Heart right ventricle (tissue), 16 donors: ENCODE data around the gene OR14A2. TPM values are rescaled to one million over a fixed set of nuclear protein-coding genes. Genes with fewer than 3 reads are reported as not detected.
A peak's percentile ranks its signal among the peaks of the same experiment; 100 is the strongest.
"Not testable (repeated sequence)": the region's sequence is repeated elsewhere in the genome, so short reads cannot be mapped to it uniquely, and the experiment has no call there.

ENCODE experiments used
- ATAC-seq, 8 donors: fragments of 200-7000 bp; cut with Tn5 transposase; one replicate each; pipeline ENCODE4 v1.9.1; 2020; ENCODE audit warnings: mild to moderate bottlenecking in 8 of 8, moderate library complexity in 8 of 8, moderate number of reproducible peaks in 1 of 8
- DNase-seq, 2 donors: peaks; one replicate each; pipeline ENCODE4 v3.0.0-alpha.2; 2020
- H3K27ac ChIP-seq, 10 donors: fragments of 200-600 bp; sonication (generic) in 2 of 10; one replicate each; pipeline versions ENCODE4 v1.5.0 to v1.8.0; 2020 to 2022; ENCODE audit warnings: mild to moderate bottlenecking in 3 of 10
- H3K27me3 ChIP-seq, 7 donors: fragments of 200-600 bp; one replicate each; pipeline ENCODE4 v1.8.0; 2021 to 2022; ENCODE audit warnings: mild to moderate bottlenecking in 2 of 7
- H3K36me3 ChIP-seq, 9 donors: fragments of 200-600 bp; sonication (generic) in 1 of 9; one replicate each; pipeline versions ENCODE4 v1.5.0 to v1.8.0; 2020 to 2022; ENCODE audit warnings: mild to moderate bottlenecking in 2 of 9
- H3K4me1 ChIP-seq, 9 donors: fragments of 200-600 bp; sonication (generic) in 1 of 9; one replicate each; pipeline versions ENCODE4 v1.5.0 to v1.8.0; 2020 to 2022; ENCODE audit warnings: mild to moderate bottlenecking in 4 of 9
- H3K4me3 ChIP-seq, 10 donors: fragments of 200-600 bp; sonication (generic) in 2 of 10; one replicate each; pipeline versions ENCODE4 v1.5.0 to v1.8.0; 2020 to 2022; ENCODE audit warnings: mild to moderate bottlenecking in 7 of 10, moderate library complexity in 2 of 10
- H3K9me3 ChIP-seq, 11 donors: fragments of 200-600 bp in 10 of 11; sonication (generic) in 2 of 11; one replicate each; pipeline versions ENCODE4 v1.5.0 to v1.8.0; 2013 to 2022; ENCODE audit warnings: mild to moderate bottlenecking in 2 of 11, control low read depth in 1 of 11, moderate library complexity in 1 of 11
- WGBS, 2 donors: extraction: QIAGEN DNeasy Blood & Tissue Kit; methylation state at CpG; one replicate each; pipeline ENCODE4 v1.1.7; 2013; ENCODE audit warnings: inconsistent platforms in 1 of 2; 5-methylcytosine and 5-hydroxymethylcytosine counted together
- intact Hi-C, 10 donors: fragments of 100-400 bp; cut with DNase I; formaldehyde crosslinking; loops; one replicate each; pipeline versions ENCODE4 v1.11.1 to v1.14.2; 2022
- polyA plus RNA-seq, 2 donors: library from polyadenylated mRNA; stranded (reverse); fragments of 200-250 nt; gene quantifications; one replicate each; pipeline ENCODE4 v1.2.3, GENCODE V29; 2013
- total RNA-seq, 10 donors: library from RNA; stranded (reverse); fragmentation: NEBNext Ultra II Directional in 3 of 10; extraction: Animal tissue kit (Norgen Biotek cat#: 25700) in 3 of 10; gene quantifications; one replicate each; pipeline versions ENCODE4 v1.2.1 to v1.2.4, GENCODE V29; 2021 to 2023
- TF ChIP-seq, protein P1 (sequence below), 9 donors: fragments of 200-600 bp; sonication (generic) in 2 of 9; IDR thresholded peaks; one replicate each; pipeline versions ENCODE4 v1.5.0 to v1.8.0; 2021 to 2022; ENCODE audit warnings: antibody characterized with exemption in 9 of 9, mild to moderate bottlenecking in 5 of 9, moderate library complexity in 1 of 9
- donor health status: Arrhythmogenic right ventricular cardiomyopathy.
- donor health status: ischemic (EF 13 %, LVEDD 7.1; RV severe dilation, severe dysfunction).
- donor health status: healthy with polysubstance abuse.
- donor health status: DM: no; HTN: yes; CAD: no.
- donor health status: DM: no; HTN: no; CAD: no.
- donor health status: ischemic (EF 25% LVEDD 6.9; RV normal size, moderate dysfunction).
- donor health status: ischemic (EF 25% LVEDD 5.7; RV mildly dilated, moderate dysfunction).
- donor health status: healthy.
- donor health status: DM: yes; HTN: yes; CAD: no.
- donor health status: Ischemic cardiomyopathy.
- donor health status: ischemic (EF 35%, LVEDD 5.7; RV mildly dilated, moderate dysfunction).
- donor health status: nonischemic (EF 11% LVEDD 7.7; RV severe dilation, severe dysfunction).
- donor health status: DM: yes; HTN: yes; CAD: no.
- donor health status: PGD.
- donor health status: ischemic (EF 29% LVEDD 5.4; RV normal size, mild dysfunction).
- donor health status: nonischemic (EF 23%, LVEDD 6.1; RV moderate dilation, normal function).

Gene OR14A2
- total and polyA plus RNA-seq, 12 donors: not detected

GRCh38 chr1:247713753-247714152 lies 34.2 kb downstream of the OR14A2 start:
- ATAC-seq: no peak
- TF ChIP-seq, protein P1, sequence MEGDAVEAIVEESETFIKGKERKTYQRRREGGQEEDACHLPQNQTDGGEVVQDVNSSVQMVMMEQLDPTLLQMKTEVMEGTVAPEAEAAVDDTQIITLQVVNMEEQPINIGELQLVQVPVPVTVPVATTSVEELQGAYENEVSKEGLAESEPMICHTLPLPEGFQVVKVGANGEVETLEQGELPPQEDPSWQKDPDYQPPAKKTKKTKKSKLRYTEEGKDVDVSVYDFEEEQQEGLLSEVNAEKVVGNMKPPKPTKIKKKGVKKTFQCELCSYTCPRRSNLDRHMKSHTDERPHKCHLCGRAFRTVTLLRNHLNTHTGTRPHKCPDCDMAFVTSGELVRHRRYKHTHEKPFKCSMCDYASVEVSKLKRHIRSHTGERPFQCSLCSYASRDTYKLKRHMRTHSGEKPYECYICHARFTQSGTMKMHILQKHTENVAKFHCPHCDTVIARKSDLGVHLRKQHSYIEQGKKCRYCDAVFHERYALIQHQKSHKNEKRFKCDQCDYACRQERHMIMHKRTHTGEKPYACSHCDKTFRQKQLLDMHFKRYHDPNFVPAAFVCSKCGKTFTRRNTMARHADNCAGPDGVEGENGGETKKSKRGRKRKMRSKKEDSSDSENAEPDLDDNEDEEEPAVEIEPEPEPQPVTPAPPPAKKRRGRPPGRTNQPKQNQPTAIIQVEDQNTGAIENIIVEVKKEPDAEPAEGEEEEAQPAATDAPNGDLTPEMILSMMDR (IDR thresholded peaks at IDR 0.05): no peak

GRCh38 chr1:247710681-247711080 lies 37.3 kb downstream of the OR14A2 start:
- H3K4me1 ChIP-seq, intact Hi-C loops, H3K4me3 ChIP-seq, H3K27me3 ChIP-seq, H3K27ac ChIP-seq, H3K36me3 ChIP-seq, H3K9me3 ChIP-seq, ATAC-seq, DNase-seq: not testable (repeated sequence)
- 88 to 93% methylated on average over 8 of the region's 8 CpGs for WGBS, 2 donors

More at GRCh38 chr1:247713753-247714152, 34.2 kb downstream of the OR14A2 start:
- Histone ChIP-seq H3K36me3 (no peaks in the 10 kb centered on the region), H3K4me3 (no peak overlapping the region), H3K27ac (no peak overlapping the region), H3K4me1 (no peaks in the 10 kb centered on the region), H3K9me3 (peaks cover 0 to 7% (median 0%) of the 10 kb centered on the region in 11 donors), H3K27me3 (no peaks in the 10 kb centered on the region)
- intact Hi-C loops: no loop called here
- DNase-seq: no peak
- WGBS, 2 donors: 83 to 96% methylated on average over 7 of the region's 7 CpGs

DNA sequence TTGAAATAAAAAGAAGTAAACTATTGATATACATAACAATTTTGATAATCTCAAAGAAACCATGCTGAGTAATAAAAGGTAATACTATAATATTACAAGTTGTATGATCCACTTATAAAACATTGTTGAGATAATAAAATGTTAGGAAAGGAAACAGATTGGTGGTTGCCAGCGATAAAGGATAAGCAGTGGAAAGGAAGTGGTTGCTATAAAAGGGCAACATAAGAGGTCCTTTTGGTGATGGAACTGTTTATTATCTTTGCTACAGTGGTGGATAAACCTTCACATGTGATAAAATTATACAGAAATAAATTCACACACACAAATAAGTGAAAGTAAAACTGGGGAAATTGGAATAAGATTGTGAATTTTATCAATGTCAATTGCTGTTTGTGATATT lies 46.6 kb downstream of the OR14A2 start:
- ATAC-seq: no peak
- Histone ChIP-seq H3K9me3 (peaks cover 0 to 10% (median 0%) of the 10 kb centered on the region in 11 donors), H3K4me3 (no peak overlapping the region), H3K4me1 (no peaks in the 10 kb centered on the region), H3K36me3 (no peaks in the 10 kb centered on the region), H3K27ac (no peak overlapping the region), H3K27me3 (no peaks in the 10 kb centered on the region)
- DNase-seq: no peak
- WGBS, 2 donors: 43 to 60% methylated on average over 1 of the region's 1 CpG
- intact Hi-C loops: no loop called here
- TF ChIP-seq, protein P1 (IDR thresholded peaks at IDR 0.05): no peak

DNA sequence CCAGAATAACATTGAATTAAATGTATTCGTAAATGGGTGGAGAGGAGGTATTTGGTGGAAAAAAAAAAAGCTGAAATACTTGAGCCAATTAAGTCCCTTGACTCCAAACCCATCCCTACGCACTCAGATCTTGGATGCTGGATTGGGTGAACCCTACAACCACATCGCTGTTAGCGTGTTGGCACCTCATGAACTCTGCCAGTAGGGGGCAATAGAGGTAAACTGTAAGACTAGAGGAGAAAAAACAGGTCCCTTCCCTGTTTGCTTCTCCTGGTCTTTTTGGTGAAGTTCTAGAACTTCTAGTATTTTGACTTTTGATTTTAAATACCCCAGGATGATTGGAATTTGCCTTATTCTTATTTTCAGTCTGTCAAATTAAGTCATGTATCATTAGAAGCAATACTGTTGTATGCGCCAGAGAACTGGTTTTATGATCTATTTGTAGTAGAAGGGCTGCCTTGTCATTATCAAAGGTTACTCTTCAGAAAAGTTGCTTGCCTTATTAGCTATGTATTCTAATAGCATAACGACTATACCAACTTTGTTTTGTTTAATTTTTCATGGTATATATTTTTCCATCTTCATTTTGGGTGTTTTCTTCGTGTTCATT lies 66.5 kb downstream of the OR14A2 start:
- peaks cover 0 to 3% (median 0%) of the 10 kb centered on the region in 11 donors for H3K9me3 ChIP-seq
- WGBS, 2 donors: 30 to 31% methylated on average over 7 of the region's 7 CpGs
- no peak overlapping the region for H3K27ac ChIP-seq
- no peaks in the 10 kb centered on the region for H3K36me3 ChIP-seq
- TF ChIP-seq, protein P1 (IDR thresholded peaks at IDR 0.05): peak in 8 of 9 donors; percentile 16 to 76 (median 51)
- H3K27me3 ChIP-seq: no peaks in the 10 kb centered on the region
- intact Hi-C loops: no loop called here
- no peaks in the 10 kb centered on the region for H3K4me1 ChIP-seq
- DNase-seq (peak in 1 of 2 donors; percentile 5), ATAC-seq (no peak)
- no peak overlapping the region for H3K4me3 ChIP-seq

DNA sequence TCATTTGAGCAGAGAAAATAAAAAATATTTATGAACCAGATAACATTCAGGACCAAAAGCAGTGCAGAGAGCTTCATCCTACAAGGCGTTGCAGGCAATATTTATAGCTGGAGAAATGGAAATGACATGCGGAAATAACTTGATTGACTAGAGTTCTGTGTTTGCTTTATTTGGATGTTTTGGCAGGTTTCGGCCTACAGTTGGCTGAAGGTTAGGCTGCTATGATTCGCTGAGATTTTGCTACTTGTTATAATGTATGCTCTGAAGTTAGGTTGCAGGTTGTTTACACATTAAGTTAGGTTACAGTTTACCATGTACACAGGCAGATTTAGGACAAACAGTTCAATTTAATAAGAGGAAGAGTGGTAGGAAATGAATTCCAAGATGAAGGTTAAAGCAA lies 67.8 kb downstream of the OR14A2 start:
- Histone ChIP-seq H3K9me3 (peaks cover 0 to 3% (median 0%) of the 10 kb centered on the region in 11 donors), H3K27ac (no peak overlapping the region), H3K4me1 (no peaks in the 10 kb centered on the region), H3K36me3 (no peaks in the 10 kb centered on the region), H3K27me3 (no peaks in the 10 kb centered on the region), H3K4me3 (no peak overlapping the region)
- 85 to 91% methylated on average over 4 of the region's 4 CpGs for WGBS, 2 donors
- ATAC-seq (no peak), DNase-seq (no peak)
- TF ChIP-seq, protein P1 (IDR thresholded peaks at IDR 0.05): no peak
- intact Hi-C loops: no loop called here
